ENCODE data around the gene CMC2. TPM values are rescaled to one million over a fixed set of nuclear protein-coding genes. Genes with fewer than 3 reads are reported as not detected.

The CMC2 gene
- total RNA-seq (2011; cell fraction: chromatin; rRNA removed; ENCODE audit: low replicate concordance): 47.9 and 97.0 TPM in 2 replicates
- total RNA-seq (2011; cell fraction: nucleolus; rRNA removed): 47.9 and 67.9 TPM in 2 replicates
- total RNA-seq (2011; cell fraction: nucleoplasm; rRNA removed): 50.2 and 70.3 TPM in 2 replicates
- 122 and 192 TPM in 2 replicates for total RNA-seq (2014; rRNA removed)
- 144 and 165 TPM in 2 replicates for total RNA-seq (2014; rRNA removed; fragmentation: Illumina TruSeq; extraction: Trizol)
- 124 and 143 TPM in 2 replicates for total RNA-seq (2015; rRNA removed; fragmentation: Illumina TruSeq; extraction: Trizol)
- total RNA-seq (2021): 166 and 189 TPM in 2 replicates
- 224 and 304 TPM in 2 replicates for polyA plus RNA-seq (2011; rRNA removed)
- 185 and 294 TPM in 2 replicates for polyA plus RNA-seq (2011; cell fraction: cytosol; rRNA removed)
- polyA plus RNA-seq (2011; cell fraction: nucleus; rRNA removed): 100 and 142 TPM in 2 replicates
- polyA plus RNA-seq (2012): 144 and 242 TPM in 2 replicates
- polyA plus RNA-seq (2014; fragmentation: Illumina TruSeq; extraction: Trizol): 172 and 255 TPM in 2 replicates
- 100 to 1,000 TPM; 434 to 501 TPM for polyA plus RNA-seq (2014; fragmentation: Nextera tagmentation; extraction: Ambion mirVana)
- polyA plus RNA-seq (2014; rRNA removed): 230 and 250 TPM in 2 replicates
- polyA minus RNA-seq (2011; rRNA and poly(A)+ RNA removed): 73.7 and 81.3 TPM in 2 replicates
- polyA minus RNA-seq (2011; cell fraction: cytosol; rRNA and poly(A)+ RNA removed): 37.5 and 45.1 TPM in 2 replicates
- polyA minus RNA-seq (2011; cell fraction: nucleus; rRNA and poly(A)+ RNA removed): 59.8 and 62.9 TPM in 2 replicates
- percentile 90 among the genes with signal in this experiment for Bru-seq, nascent RNA
- percentile 93 among the genes with signal in this experiment for BruChase-seq, experiment 1, labeled RNA remaining after a 2-hour chase
- BruChase-seq, experiment 2, labeled RNA remaining after a 6-hour chase: percentile 89 among the genes with signal in this experiment
- long read RNA-seq, experiment 1, full-length matches to known transcripts: 256 of 371 reads
- long read RNA-seq, experiment 1, partial matches to known transcripts: 12 of 371 reads
- long read RNA-seq, experiment 1, other reads (novel, unspliced or antisense): 103 of 371 reads
- long read RNA-seq, experiment 2, full-length matches to known transcripts: 85 of 133 reads
- long read RNA-seq, experiment 2, partial matches to known transcripts: 6 of 133 reads
- long read RNA-seq, experiment 2, other reads (novel, unspliced or antisense): 42 of 133 reads
- long read RNA-seq, experiment 3, full-length matches to known transcripts: 64 of 95 reads
- long read RNA-seq, experiment 3, partial matches to known transcripts: 1 of 95 reads
- long read RNA-seq, experiment 3, other reads (novel, unspliced or antisense): 30 of 95 reads

GRCh38 chr16:81006813-81007695 is at the start of gene CMC2, which contains the start of gene CENPN:
Gene CMC2, minus strand, starts transcription at chr16:81006885. Its CDS starts 9,491 bp downstream, at chr16:80997394.
Gene CENPN, plus strand, starts transcription at chr16:81007214. Its CDS starts 4,726 bp downstream, at chr16:81011940.
- peaks cover 90% of the 10 kb centered on the region for H3K79me2 ChIP-seq (ENCODE audit: control insufficient read depth, insufficient read depth, low read length)
- TSS peak; percentile 58 for BruUV-seq (replicated peaks)
- peaks cover 22% of the 10 kb centered on the region for H4K20me1 ChIP-seq (replicated peaks; ENCODE audit: control insufficient read depth, insufficient read depth, low read length)
- H3K4me2 ChIP-seq (ENCODE audit: insufficient read depth, low read length): peak within 1 kb of the TSS; percentile 97
- H3K27ac ChIP-seq (ENCODE audit: extremely low read depth, low read depth, low read length): peak within 1 kb of the TSS; percentile 100
- ChIA-PET POLR2A (interaction anchor here (0.6 to 4.9 kb wide), 18 partner anchors 8 to 444 kb away, joined by 3 to 47 read pairs (median 3); partner anchors contain the start of genes ATMIN and C16orf46), CTCF (ENCODE audit: low intra/inter-chr PET ratio) (interaction anchor here (0.6 to 0.7 kb wide), 2 partner anchors 9 to 188 kb away, joined by 3 to 6 read pairs; no protein-coding TSS in a partner anchor)
- FAIRE-seq: peak; percentile 92
- in situ Hi-C loops (cut with MboI): loop anchor here (25.0 kb wide), 1 partner anchor 730 kb away; no protein-coding TSS in a partner anchor
- peak; percentile 91 for ATAC-seq
- no peaks in the 10 kb centered on the region for H3K9me3 ChIP-seq (replicated peaks; ENCODE audit: control insufficient read depth, insufficient read depth, low read depth, low read length)
- peaks cover 41% of the 10 kb centered on the region for H3K36me3 ChIP-seq (ENCODE audit: control insufficient read depth, insufficient read depth, low read length)
- H2AFZ ChIP-seq (ENCODE audit: low read depth, low read length): peak within 1 kb of the TSS; percentile 100
- H3K9ac ChIP-seq (ENCODE audit: insufficient read depth in 1 of 2, low read depth in 2 of 2, low read length in 2 of 2): peak within 1 kb of the TSS; percentile 97 to 98
- H3K4me1 ChIP-seq (replicated peaks in 1 of 2; ENCODE audit: control insufficient read depth in 2 of 2, insufficient read depth in 2 of 2, low read length in 2 of 2): peaks cover 21 to 30% of the 10 kb centered on the region in 2 experiments; a peak in 4 of 5 replicates
- H3K4me3 ChIP-seq: peak within 1 kb of the TSS; percentile 82
- DNase-seq (ENCODE audit: extremely low read depth in 1 of 4, low spot score in 3 of 4): peak; percentile 92 to 100 (median 95)
- WGBS (ENCODE audit: insufficient coverage, low coverage, missing lambda C conversion rate): under 1% methylated on average over 75 of the region's 75 CpGs
- peaks cover 4% of the 10 kb centered on the region for H3K9me1 ChIP-seq (ENCODE audit: control insufficient read depth, insufficient read depth, low read length)
- intact Hi-C loops (cut with micrococcal nuclease): loop anchor here (1.0 to 5.0 kb wide), 3 partner anchors 32 to 1085 kb away; partner anchors contain the start of gene GCSH
- H3K27me3 ChIP-seq (ENCODE audit: control insufficient read depth in 2 of 2, insufficient read depth in 2 of 2, low read length in 2 of 2): no peaks in the 10 kb centered on the region
- TF ChIP-seq IRF2 (CRISPR knock-in tag; IDR thresholded peaks at IDR 0.05) (no peak), ZNF778 (CRISPR knock-in tag; IDR thresholded peaks at IDR 0.05) (no peak), MAZ (CRISPR knock-in tag; conservative IDR thresholded peaks at IDR 0.05 in 1 of 2, IDR thresholded peaks at IDR 0.05 in 1 of 2) (peak; percentile 82 to 87), CBFB (CRISPR knock-in tag; IDR thresholded peaks at IDR 0.05) (no peak), SAP30 (IDR thresholded peaks at IDR 0.05; ENCODE audit: borderline replicate concordance, insufficient read depth, low read depth, low read length, poor library complexity, severe bottlenecking) (peak; percentile 97)
- TF ChIP-seq, protein P1, sequence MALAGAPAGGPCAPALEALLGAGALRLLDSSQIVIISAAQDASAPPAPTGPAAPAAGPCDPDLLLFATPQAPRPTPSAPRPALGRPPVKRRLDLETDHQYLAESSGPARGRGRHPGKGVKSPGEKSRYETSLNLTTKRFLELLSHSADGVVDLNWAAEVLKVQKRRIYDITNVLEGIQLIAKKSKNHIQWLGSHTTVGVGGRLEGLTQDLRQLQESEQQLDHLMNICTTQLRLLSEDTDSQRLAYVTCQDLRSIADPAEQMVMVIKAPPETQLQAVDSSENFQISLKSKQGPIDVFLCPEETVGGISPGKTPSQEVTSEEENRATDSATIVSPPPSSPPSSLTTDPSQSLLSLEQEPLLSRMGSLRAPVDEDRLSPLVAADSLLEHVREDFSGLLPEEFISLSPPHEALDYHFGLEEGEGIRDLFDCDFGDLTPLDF (CRISPR knock-in tag; IDR thresholded peaks at IDR 0.05): peak; percentile 99
- TF ChIP-seq, protein P2, sequence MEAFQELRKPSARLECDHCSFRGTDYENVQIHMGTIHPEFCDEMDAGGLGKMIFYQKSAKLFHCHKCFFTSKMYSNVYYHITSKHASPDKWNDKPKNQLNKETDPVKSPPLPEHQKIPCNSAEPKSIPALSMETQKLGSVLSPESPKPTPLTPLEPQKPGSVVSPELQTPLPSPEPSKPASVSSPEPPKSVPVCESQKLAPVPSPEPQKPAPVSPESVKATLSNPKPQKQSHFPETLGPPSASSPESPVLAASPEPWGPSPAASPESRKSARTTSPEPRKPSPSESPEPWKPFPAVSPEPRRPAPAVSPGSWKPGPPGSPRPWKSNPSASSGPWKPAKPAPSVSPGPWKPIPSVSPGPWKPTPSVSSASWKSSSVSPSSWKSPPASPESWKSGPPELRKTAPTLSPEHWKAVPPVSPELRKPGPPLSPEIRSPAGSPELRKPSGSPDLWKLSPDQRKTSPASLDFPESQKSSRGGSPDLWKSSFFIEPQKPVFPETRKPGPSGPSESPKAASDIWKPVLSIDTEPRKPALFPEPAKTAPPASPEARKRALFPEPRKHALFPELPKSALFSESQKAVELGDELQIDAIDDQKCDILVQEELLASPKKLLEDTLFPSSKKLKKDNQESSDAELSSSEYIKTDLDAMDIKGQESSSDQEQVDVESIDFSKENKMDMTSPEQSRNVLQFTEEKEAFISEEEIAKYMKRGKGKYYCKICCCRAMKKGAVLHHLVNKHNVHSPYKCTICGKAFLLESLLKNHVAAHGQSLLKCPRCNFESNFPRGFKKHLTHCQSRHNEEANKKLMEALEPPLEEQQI (IDR thresholded peaks at IDR 0.05): no peak
- TF ChIP-seq, protein P3, sequence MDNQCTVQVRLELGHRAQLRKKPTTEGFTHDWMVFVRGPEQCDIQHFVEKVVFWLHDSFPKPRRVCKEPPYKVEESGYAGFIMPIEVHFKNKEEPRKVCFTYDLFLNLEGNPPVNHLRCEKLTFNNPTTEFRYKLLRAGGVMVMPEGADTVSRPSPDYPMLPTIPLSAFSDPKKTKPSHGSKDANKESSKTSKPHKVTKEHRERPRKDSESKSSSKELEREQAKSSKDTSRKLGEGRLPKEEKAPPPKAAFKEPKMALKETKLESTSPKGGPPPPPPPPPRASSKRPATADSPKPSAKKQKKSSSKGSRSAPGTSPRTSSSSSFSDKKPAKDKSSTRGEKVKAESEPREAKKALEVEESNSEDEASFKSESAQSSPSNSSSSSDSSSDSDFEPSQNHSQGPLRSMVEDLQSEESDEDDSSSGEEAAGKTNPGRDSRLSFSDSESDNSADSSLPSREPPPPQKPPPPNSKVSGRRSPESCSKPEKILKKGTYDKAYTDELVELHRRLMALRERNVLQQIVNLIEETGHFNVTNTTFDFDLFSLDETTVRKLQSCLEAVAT (IDR thresholded peaks at IDR 0.05): peak in 1 of 2 experiments; percentile 32; a peak in 1 of 4 replicates
